NCI-H2227 treated with DMSO at 0.1 percent for 48 hours (cell line): ENCODE data around the gene ALOXE3.
"Not testable (repeated sequence)": the region's sequence is repeated elsewhere in the genome, so short reads cannot be mapped to it uniquely, and the experiment has no call there.

Experiments used
- DNase-seq: peaks from one replicate; lab custom pipeline; 2025; lab: John Stamatoyannopoulos, UW

Gene ALOXE3

GRCh38 chr17:8095361-8095760, 23.0 kb downstream of the ALOXE3 start:
- DNase-seq: no peak

- no peak for DNase-seq
Measured at GRCh38 chr17:8091033-8091687, 27.2 kb downstream of the ALOXE3 start.

GRCh38 chr17:8089728-8090127, 28.6 kb downstream of the ALOXE3 start:
- no peak for DNase-seq

GRCh38 chr17:8087952-8088230, 30.4 kb downstream of the ALOXE3 start:
- no peak for DNase-seq

GRCh38 chr17:8087075-8087951, 31.0 kb downstream of the ALOXE3 start, which contains the start of gene ALOX12B:
ALOX12B (minus strand) TSS chr17:8087716; CDS start chr17:8087442, 274 bp downstream.
- no peak for DNase-seq

- DNase-seq: no peak
Measured at GRCh38 chr17:8084250-8084649, 34.1 kb downstream of the ALOXE3 start.

GRCh38 chr17:8082292-8082691, 36.0 kb downstream of the ALOXE3 start:
- DNase-seq: no peak

GRCh38 chr17:8081876-8082275, 36.4 kb downstream of the ALOXE3 start:
- no peak for DNase-seq

- no peak for DNase-seq
Measured at GRCh38 chr17:8080799-8081219, 37.5 kb downstream of the ALOXE3 start.

GRCh38 chr17:8080208-8080798, 38.0 kb downstream of the ALOXE3 start:
- DNase-seq: no peak

GRCh38 chr17:8079291-8080207, 38.8 kb downstream of the ALOXE3 start:
- peak; percentile 69 for DNase-seq

GRCh38 chr17:8077939-8078338, 40.4 kb downstream of the ALOXE3 start:
- DNase-seq: not testable (repeated sequence)

- DNase-seq: no peak
Measured at GRCh38 chr17:8076502-8077266, 41.6 kb downstream of the ALOXE3 start.

- DNase-seq: no peak
Measured at GRCh38 chr17:8075574-8076342, 42.6 kb downstream of the ALOXE3 start.

- DNase-seq: no peak
Measured at GRCh38 chr17:8075081-8075480, 43.2 kb downstream of the ALOXE3 start.

GRCh38 chr17:8074554-8074953, 43.8 kb downstream of the ALOXE3 start:
- no peak for DNase-seq

GRCh38 chr17:8073627-8074484, 44.5 kb downstream of the ALOXE3 start:
- DNase-seq: peak; percentile 25

GRCh38 chr17:8072729-8073461, 45.4 kb downstream of the ALOXE3 start:
- DNase-seq: no peak

- no peak for DNase-seq
Measured at GRCh38 chr17:8072341-8072728, 46.0 kb downstream of the ALOXE3 start.
